Parathyroid adenoma (tissue), 2 donors: ENCODE data around the gene MAP3K6.
A peak's percentile ranks its signal among the peaks of the same experiment; 100 is the strongest.

Experiments used
- H2AFZ ChIP-seq: fragments of 300-600 bp; sonication (generic); one replicate; pipeline ENCODE4 v1.7.0; 2017; ENCODE audit warnings: antibody characterized with exemption, mild to moderate bottlenecking
- H3K27ac ChIP-seq: fragments of 300-600 bp; sonication (generic); one replicate; pipeline ENCODE4 v1.7.0; 2017
- H3K27me3 ChIP-seq: fragments of 300-600 bp; sonication (generic); one replicate; pipeline ENCODE4 v1.7.0; 2017; ENCODE audit warnings: low read length; ENCODE audit not compliant: control insufficient read depth, insufficient read depth
- H3K36me3 ChIP-seq: fragments of 300-600 bp; sonication (generic); one replicate; pipeline ENCODE4 v1.7.0; 2017; ENCODE audit warnings: low read length; ENCODE audit not compliant: control insufficient read depth, insufficient read depth
- H3K4me1 ChIP-seq: fragments of 300-600 bp; sonication (generic); one replicate; pipeline ENCODE4 v1.7.0; 2017; ENCODE audit warnings: control low read depth
- H3K4me2 ChIP-seq: fragments of 300-600 bp; sonication (generic); one replicate; pipeline ENCODE4 v1.7.0; 2017; ENCODE audit warnings: low read length
- H3K4me3 ChIP-seq: fragments of 300-600 bp; sonication (generic); one replicate; pipeline ENCODE4 v1.7.0; 2017; ENCODE audit warnings: low read depth, low read length
- H3K79me2 ChIP-seq: fragments of 300-600 bp; sonication (generic); one replicate; pipeline ENCODE4 v1.7.0; 2017; ENCODE audit warnings: control low read depth
- H3K9ac ChIP-seq: fragments of 300-600 bp; sonication (generic); one replicate; pipeline ENCODE4 v1.7.0; 2017; ENCODE audit warnings: mild to moderate bottlenecking
- H3K9me3 ChIP-seq: fragments of 300-600 bp; sonication (generic); one replicate; pipeline ENCODE4 v1.7.0; 2017; ENCODE audit warnings: low read length; ENCODE audit not compliant: control insufficient read depth
- TF ChIP-seq, protein P1 (sequence below): fragments of 300-600 bp; sonication (generic); IDR thresholded peaks from one replicate; pipeline ENCODE4 v1.7.0; 2017; ENCODE audit warnings: antibody characterized with exemption, mild to moderate bottlenecking
- donor health status: primary hyperparathyroidism.

MAP3K6 gene

GRCh38 chr1:27331426-27331825 lies 35.3 kb downstream of the MAP3K6 start:
- H3K27me3 ChIP-seq: no peaks in the 10 kb centered on the region
- TF ChIP-seq, protein P1, sequence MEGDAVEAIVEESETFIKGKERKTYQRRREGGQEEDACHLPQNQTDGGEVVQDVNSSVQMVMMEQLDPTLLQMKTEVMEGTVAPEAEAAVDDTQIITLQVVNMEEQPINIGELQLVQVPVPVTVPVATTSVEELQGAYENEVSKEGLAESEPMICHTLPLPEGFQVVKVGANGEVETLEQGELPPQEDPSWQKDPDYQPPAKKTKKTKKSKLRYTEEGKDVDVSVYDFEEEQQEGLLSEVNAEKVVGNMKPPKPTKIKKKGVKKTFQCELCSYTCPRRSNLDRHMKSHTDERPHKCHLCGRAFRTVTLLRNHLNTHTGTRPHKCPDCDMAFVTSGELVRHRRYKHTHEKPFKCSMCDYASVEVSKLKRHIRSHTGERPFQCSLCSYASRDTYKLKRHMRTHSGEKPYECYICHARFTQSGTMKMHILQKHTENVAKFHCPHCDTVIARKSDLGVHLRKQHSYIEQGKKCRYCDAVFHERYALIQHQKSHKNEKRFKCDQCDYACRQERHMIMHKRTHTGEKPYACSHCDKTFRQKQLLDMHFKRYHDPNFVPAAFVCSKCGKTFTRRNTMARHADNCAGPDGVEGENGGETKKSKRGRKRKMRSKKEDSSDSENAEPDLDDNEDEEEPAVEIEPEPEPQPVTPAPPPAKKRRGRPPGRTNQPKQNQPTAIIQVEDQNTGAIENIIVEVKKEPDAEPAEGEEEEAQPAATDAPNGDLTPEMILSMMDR: no peak
- no peak overlapping the region for H3K4me3 ChIP-seq
- no peak overlapping the region for H2AFZ ChIP-seq
- no peaks in the 10 kb centered on the region for H3K4me1 ChIP-seq
- H3K9ac ChIP-seq: no peak overlapping the region
- H3K36me3 ChIP-seq: no peaks in the 10 kb centered on the region
- H3K9me3 ChIP-seq: no peaks in the 10 kb centered on the region
- H3K27ac ChIP-seq: no peak overlapping the region
- H3K4me2 ChIP-seq: no peak overlapping the region
- H3K79me2 ChIP-seq: peaks cover 12% of the 10 kb centered on the region

DNA sequence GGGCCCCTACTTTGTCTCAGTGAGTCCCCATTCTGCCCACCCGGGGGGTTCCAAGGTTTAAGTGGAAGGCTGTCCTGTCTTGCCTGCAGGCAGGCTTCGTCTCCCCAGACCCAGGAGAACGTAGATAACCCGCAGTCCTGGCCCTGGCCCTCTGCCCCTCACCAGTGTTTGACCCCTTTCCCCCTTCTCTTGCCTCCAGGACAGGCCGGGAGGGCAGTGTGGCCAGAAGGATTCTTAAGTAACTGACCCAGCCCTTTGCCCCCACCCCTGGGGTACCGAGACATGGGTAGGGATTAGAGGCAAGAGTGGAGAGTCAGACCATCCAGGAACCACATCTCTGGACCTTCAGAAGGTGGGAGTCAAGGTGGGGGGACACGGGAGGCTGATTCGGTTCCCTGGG lies 36.0 kb downstream of the MAP3K6 start:
- H3K4me3 ChIP-seq: no peak overlapping the region
- peaks cover 14% of the 10 kb centered on the region for H3K79me2 ChIP-seq
- no peak overlapping the region for H2AFZ ChIP-seq
- H3K27me3 ChIP-seq: no peaks in the 10 kb centered on the region
- no peak overlapping the region for H3K27ac ChIP-seq
- H3K4me1 ChIP-seq: no peaks in the 10 kb centered on the region
- TF ChIP-seq, protein P1: no peak
- H3K4me2 ChIP-seq: no peak overlapping the region
- H3K9ac ChIP-seq: no peak overlapping the region
- H3K36me3 ChIP-seq: no peaks in the 10 kb centered on the region
- no peaks in the 10 kb centered on the region for H3K9me3 ChIP-seq

GRCh38 chr1:27327964-27328363 lies 38.8 kb downstream of the MAP3K6 start:
- Histone ChIP-seq H3K4me1 (no peaks in the 10 kb centered on the region), H3K27me3 (no peaks in the 10 kb centered on the region), H3K9me3 (no peaks in the 10 kb centered on the region), H3K79me2 (peaks cover 16% of the 10 kb centered on the region), H3K27ac (no peak overlapping the region), H2AFZ (no peak overlapping the region), H3K9ac (no peak overlapping the region), H3K4me2 (no peak overlapping the region), H3K36me3 (no peaks in the 10 kb centered on the region), H3K4me3 (no peak overlapping the region)
- TF ChIP-seq, protein P1: no peak

GRCh38 chr1:27325286-27325685 lies 41.5 kb downstream of the MAP3K6 start:
- H3K79me2 ChIP-seq: peaks cover 11% of the 10 kb centered on the region
- H3K4me3 ChIP-seq: no peak overlapping the region
- H3K36me3 ChIP-seq: no peaks in the 10 kb centered on the region
- H2AFZ ChIP-seq: no peak overlapping the region
- TF ChIP-seq, protein P1: no peak
- no peaks in the 10 kb centered on the region for H3K4me1 ChIP-seq
- no peaks in the 10 kb centered on the region for H3K9me3 ChIP-seq
- no peaks in the 10 kb centered on the region for H3K27me3 ChIP-seq
- no peak overlapping the region for H3K9ac ChIP-seq
- H3K27ac ChIP-seq: no peak overlapping the region
- H3K4me2 ChIP-seq: no peak overlapping the region

DNA sequence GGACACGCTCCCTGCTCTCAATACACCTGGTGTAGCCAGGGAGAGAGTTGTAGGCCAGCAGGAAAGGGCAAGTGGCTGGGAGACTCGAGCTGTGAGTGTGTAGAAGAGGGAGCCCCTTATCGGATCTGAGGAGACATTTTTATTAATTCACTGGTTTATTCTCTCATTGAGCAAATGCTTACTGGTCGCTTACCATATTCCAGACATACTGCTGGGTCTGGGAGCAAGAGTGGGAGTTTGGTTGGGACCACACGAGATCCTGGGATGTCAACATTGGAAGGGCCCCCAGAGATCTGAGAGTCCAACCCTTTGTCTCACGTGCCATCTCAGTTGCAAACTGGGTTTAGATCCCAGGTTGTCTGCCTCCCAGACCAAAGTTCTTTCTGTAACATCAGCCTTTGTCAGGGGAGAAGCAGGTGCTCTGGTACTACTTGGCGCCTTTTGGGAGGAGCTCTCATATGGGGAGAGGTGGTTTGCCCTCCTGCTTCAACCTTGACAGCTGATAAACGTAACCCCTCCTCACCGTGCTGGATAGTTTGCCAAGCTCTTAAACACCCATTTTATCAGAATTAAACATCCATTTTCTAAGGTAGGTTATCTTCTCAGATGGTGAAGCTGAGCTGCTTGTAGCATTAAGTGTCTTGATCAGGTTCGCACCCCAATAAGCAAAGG lies 44.1 kb downstream of the MAP3K6 start:
- peak overlapping the region; percentile 96 for H3K4me3 ChIP-seq
- H3K27me3 ChIP-seq: no peaks in the 10 kb centered on the region
- H3K9ac ChIP-seq: peak overlapping the region; percentile 80
- TF ChIP-seq, protein P1: no peak
- H3K36me3 ChIP-seq: no peaks in the 10 kb centered on the region
- peak overlapping the region; percentile 79 for H2AFZ ChIP-seq
- H3K4me2 ChIP-seq: peak overlapping the region; percentile 94
- H3K4me1 ChIP-seq: no peaks in the 10 kb centered on the region
- H3K27ac ChIP-seq: peak overlapping the region; percentile 92
- H3K79me2 ChIP-seq: peaks cover 8% of the 10 kb centered on the region
- H3K9me3 ChIP-seq: no peaks in the 10 kb centered on the region
